Right forelimb (tissue), 1 donor: ENCODE results near the gene PTPRD.

Source experiments
- DNase-seq: peaks from one replicate; pipeline ENCODE4 v3.0.0-alpha.2; 2018

The PTPRD gene

GRCh38 chr9:9847750-9848149 lies 765.1 kb downstream of the PTPRD start:
- DNase-seq = no peak

GRCh38 chr9:9846557-9846956 lies 766.2 kb downstream of the PTPRD start:
- DNase-seq = no peak

DNA sequence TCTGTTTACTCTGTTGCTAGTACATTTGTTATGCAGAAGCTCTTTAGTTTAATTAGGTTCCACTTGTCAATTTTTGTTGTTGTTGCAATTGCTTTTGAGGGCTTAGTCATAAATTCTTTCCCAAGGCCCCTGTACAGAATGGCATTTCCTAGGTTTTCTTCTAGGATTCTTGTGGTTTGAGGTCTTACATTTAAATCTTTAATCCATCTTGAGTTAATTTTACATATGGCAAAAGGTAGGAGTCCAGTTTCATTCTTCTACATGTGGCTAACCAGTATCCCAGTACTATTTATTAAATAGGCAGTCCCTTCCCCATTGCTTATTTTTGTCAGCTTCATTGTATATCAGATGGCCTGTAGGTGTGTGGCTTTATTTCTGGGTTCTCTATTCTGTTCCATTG lies 792.4 kb downstream of the PTPRD start:
- DNase-seq = no peak

- DNase-seq = no peak
Observed at GRCh38 chr9:9819886-9820285, 792.9 kb downstream of the PTPRD start.

GRCh38 chr9:9817176-9817575 lies 795.6 kb downstream of the PTPRD start:
- DNase-seq = no peak

DNA sequence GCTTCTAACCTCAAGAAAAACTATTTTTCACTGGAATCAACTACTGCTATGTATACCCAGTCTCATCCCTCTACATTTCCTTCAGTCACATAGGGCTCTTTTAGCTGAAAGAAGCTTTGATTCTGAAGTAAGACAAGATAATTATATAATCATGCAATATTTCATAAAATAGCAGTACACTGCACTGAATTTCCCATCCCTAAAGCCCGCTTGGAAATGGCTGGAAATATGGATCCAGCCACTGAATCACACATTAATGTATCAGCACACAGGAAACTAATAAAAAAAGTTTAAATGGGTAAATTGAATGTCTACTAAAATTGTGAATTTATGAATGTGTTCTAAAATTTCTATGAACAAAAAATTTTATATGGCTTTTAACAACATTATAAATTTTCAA lies 808.7 kb downstream of the PTPRD start:
- no peak for DNase-seq

DNA sequence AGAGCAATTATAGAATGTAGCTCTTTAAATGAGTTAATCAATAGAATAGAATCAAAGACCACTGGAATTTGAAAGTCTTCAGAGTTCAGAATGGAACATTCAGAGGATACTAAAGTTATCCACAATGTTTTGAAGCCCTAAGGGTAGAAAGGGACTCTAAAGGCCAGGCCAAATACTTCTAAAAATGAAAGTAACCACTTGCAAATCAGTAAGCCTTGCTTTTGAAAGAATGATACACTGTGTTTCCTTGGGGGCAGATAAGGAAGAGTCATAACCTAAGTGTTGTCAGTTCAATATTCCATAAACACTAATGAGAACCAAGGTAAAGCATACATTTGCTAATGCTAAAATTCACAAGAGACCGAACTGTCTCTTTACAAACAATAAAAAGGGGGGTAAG lies 813.5 kb downstream of the PTPRD start:
- no peak for DNase-seq

GRCh38 chr9:9792144-9792857 lies 820.5 kb downstream of the PTPRD start:
- no peak for DNase-seq

- no peak for DNase-seq
Observed at GRCh38 chr9:9791611-9792010, 821.2 kb downstream of the PTPRD start.

- no peak for DNase-seq
Observed at GRCh38 chr9:9790216-9790872, 822.5 kb downstream of the PTPRD start.

DNA sequence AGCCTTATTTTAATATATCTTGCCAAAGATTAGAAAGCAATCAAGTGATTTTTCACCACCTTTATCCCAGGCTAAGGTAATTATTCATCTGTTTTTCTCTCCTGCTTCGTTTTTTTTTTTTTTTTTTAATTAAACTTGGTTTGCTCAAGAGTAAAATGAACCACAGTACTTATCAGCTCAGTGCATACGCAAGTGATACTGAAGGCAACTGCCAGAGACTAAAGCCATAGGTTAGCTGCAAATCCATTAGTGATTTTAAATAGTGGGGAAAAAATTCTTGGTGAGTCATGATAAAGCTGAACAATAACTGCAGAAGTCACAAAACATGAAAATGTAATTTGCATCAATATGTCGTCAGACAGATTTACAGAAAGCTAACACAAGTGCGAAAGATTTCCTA lies 829.1 kb downstream of the PTPRD start:
- DNase-seq = no peak

GRCh38 chr9:9783211-9783610 lies 829.6 kb downstream of the PTPRD start:
- no peak for DNase-seq

GRCh38 chr9:9778293-9778692 lies 834.5 kb downstream of the PTPRD start:
- DNase-seq = no peak

GRCh38 chr9:9774471-9774870 lies 838.3 kb downstream of the PTPRD start:
- DNase-seq = no peak

DNA sequence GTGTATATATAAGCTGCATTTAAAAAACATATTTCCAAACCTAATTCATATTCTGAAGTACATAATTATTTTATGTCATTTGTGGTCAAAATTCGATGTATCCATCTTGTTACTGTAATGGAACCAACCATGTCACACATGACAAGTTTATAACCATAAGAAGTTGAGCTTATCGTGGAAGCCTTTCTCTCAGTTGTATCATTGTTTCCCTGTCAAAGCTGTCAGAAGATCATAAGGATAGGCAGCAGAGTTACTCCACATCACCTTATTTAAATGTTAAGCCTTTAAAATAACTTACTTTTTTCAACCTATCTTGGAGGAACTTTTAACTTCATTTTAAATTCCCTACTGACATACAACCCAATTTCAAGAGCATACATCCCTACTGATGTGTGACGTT lies 841.5 kb downstream of the PTPRD start:
- DNase-seq = no peak

- DNase-seq = no peak
Observed at GRCh38 chr9:9764821-9765220, 848.0 kb downstream of the PTPRD start.

DNA sequence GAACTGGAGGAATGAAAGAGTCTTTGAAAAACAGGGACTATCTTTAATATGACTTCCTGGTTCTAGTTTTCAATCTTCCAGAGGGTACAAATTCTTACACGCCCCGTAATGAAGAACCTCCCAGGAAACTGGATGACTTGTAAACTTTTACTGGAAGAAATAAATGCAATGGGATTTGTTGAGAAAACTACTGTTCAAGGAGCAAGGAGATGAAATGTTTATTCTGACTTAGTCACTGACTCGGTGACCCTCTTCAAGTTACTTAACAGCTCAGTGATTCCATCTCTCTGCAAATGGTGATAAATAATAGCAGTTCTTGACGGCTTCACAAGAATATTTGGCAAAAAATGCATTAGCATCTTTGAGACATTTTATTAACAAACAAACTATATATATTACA lies 858.6 kb downstream of the PTPRD start:
- no peak for DNase-seq

GRCh38 chr9:9753266-9753665 lies 859.5 kb downstream of the PTPRD start:
- no peak for DNase-seq

GRCh38 chr9:9752722-9753121 lies 860.1 kb downstream of the PTPRD start:
- no peak for DNase-seq

DNA sequence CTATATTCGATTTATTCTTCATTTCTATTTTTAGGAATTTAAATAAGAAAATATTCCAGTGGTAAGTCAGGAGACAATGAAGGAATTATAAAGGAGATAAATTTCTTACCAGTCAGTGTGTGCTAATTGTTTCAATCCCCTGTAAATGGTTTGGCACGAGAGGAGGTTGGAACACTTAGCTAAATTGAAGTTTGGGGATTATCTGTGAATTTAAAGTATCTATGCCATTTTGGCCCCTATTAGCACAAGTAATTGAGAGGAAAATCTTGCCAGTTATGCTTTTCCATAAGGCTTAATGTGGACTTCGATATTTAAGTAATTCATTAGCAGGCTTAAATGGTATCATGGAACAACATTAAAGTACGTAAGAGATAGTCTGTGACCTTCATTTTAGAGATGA lies 860.8 kb downstream of the PTPRD start:
- DNase-seq = no peak

- DNase-seq = no peak
Observed at GRCh38 chr9:9750719-9751118, 862.1 kb downstream of the PTPRD start.

DNA sequence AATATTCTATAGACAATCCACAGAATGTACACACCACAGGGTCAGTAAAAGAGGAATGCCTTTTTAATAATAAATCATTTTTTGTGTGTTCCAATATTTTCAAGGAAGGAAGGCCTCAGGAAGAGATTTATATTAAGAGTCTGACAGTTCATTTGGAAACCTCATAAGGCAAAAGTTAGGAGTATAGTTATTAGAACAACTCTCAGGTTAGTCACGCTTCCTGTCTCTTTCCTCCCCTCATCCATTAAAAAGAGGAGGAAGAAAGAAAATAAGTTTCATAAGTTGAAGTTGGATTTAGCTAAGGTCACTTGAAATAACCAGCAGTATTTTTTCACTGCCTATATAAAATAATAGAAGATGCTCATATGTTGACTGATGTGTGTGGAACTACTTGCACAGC lies 863.2 kb downstream of the PTPRD start:
- DNase-seq = no peak

DNA sequence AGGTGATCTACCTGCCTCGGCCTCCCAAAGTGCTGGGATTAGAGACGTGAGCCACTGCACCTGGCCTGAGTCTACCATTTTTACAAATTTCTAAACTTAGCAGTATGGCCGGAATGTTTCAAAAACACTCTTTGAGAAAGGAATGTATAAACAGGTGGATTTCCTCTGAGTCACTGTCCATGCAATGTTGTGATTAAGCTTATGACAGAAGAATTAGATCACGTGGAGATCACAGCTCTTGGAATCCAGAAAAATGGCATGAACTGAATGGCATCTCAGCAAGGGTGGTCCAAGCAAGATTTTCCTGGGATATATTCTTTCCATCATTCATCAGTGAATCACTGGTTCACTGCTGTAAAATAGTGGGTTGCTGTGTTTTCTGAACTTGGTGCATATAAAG lies 865.0 kb downstream of the PTPRD start:
- no peak for DNase-seq

- DNase-seq = no peak
Observed at GRCh38 chr9:9746826-9747225, 866.0 kb downstream of the PTPRD start.

DNA sequence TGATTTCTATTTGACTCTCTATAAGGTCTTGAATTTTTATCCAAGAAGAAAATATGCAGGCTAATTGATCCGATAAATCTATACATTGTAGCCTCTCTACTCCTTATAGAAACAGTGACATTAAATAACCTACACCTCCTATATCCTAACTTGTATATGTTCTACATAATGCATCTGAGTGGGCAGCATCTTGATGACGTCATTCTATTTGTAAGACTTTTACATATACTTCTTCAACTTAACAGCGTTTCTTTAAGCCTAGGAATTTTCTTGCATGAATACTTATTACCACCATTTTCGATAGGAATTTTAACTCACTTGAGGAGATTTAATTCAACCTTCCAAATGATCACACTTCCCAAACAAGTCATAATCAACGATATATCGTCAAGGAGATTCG lies 869.0 kb downstream of the PTPRD start:
- no peak for DNase-seq
